GM12878 (cell line): ENCODE measurements around the gene MIER1.

Experiments used
- CBX5 ChIP-seq: sonication (generic); IDR thresholded peaks from 2 replicates; pipeline ENCODE4 v1.6.1; 2016; ENCODE audit warnings: low read depth, moderate library complexity, mild to moderate bottlenecking, inconsistent platforms
- CHD1 ChIP-seq: IDR thresholded peaks from 2 replicates; pipeline ENCODE4 v1.6.1; 2012; ENCODE audit warnings: low read depth, low read length, improper control_type of control experiment
- CREM ChIP-seq: IDR thresholded peaks from 2 replicates; pipeline ENCODE4 v1.6.1; 2014; ENCODE audit warnings: antibody characterized with exemption, low read depth
- CTCF ChIP-seq, 3 experiments: IDR thresholded peaks in 2 of 3; conservative IDR thresholded peaks in 1 of 3; 2 replicates each; pipeline ENCODE4 v1.5.1; 2011; ENCODE audit warnings: low read depth in 3 of 3, low read length in 3 of 3, mild to moderate bottlenecking in 3 of 3, control low read depth in 2 of 3, moderate library complexity in 2 of 3, inconsistent platforms in 1 of 3, mixed read lengths in 1 of 3; ENCODE audit not compliant: control insufficient read depth in 2 of 3, insufficient read depth in 1 of 3; ENCODE audit errors: extremely low read depth in 1 of 3
- ELK1 ChIP-seq: IDR thresholded peaks from 2 replicates; pipeline ENCODE4 v1.6.1; 2012; ENCODE audit warnings: low read depth, low read length, improper control_type of control experiment
- EZH2 ChIP-seq: IDR thresholded peaks from 2 replicates; pipeline ENCODE4 v1.6.1; 2012; ENCODE audit warnings: low read depth, mild to moderate bottlenecking, control low read depth, inconsistent platforms, low read length, borderline replicate concordance; ENCODE audit not compliant: control insufficient read depth
- HDGF ChIP-seq: fragments of 450-650 bp; IDR thresholded peaks from 2 replicates; pipeline ENCODE4 v1.6.1; 2016; ENCODE audit warnings: antibody characterized with exemption
- KDM1A ChIP-seq: fragments of 200-600 bp; sonication (generic); IDR thresholded peaks from 2 replicates; pipeline ENCODE4 v1.6.1; 2016; ENCODE audit warnings: borderline replicate concordance
- NBN ChIP-seq: fragments of 450-650 bp; IDR thresholded peaks from 2 replicates; pipeline ENCODE4 v1.6.1; 2016
- NFIC ChIP-seq: IDR thresholded peaks from 2 replicates; pipeline ENCODE4 v1.6.1; 2012; ENCODE audit warnings: low read depth, mild to moderate bottlenecking, inconsistent platforms, low read length, moderate library complexity
- SRF ChIP-seq, 2 experiments: IDR thresholded peaks; 2 replicates each; pipeline ENCODE4 v1.6.1; 2011; ENCODE audit warnings: low read depth in 2 of 2, low read length in 2 of 2, mild to moderate bottlenecking in 1 of 2, moderate library complexity in 1 of 2
- TAF1 ChIP-seq: IDR thresholded peaks from 2 replicates; pipeline ENCODE4 v1.6.1; 2011; ENCODE audit warnings: mild to moderate bottlenecking, low read depth, low read length, borderline replicate concordance
- ZNF384 ChIP-seq: IDR thresholded peaks from 2 replicates; pipeline ENCODE4 v1.6.1; 2012; ENCODE audit warnings: low read depth, mild to moderate bottlenecking, low read length, improper control_type of control experiment, borderline replicate concordance

GRCh38 chr1:67005068-67005467 lies 80.3 kb downstream of the MIER1 start:
- TF ChIP-seq SRF (IDR thresholded peaks at IDR 0.05; ENCODE audit: low read depth in 2 of 2, low read length in 2 of 2): no peak
- no peak for TF ChIP-seq CTCF (IDR thresholded peaks at IDR 0.05 in 2 of 3, conservative IDR thresholded peaks at IDR 0.05 in 1 of 3; ENCODE audit: control insufficient read depth in 2 of 3, extremely low read depth in 1 of 3, insufficient read depth in 1 of 3, low read depth in 3 of 3, low read length in 3 of 3)
- TF ChIP-seq NBN: no peak
- no peak for TF ChIP-seq TAF1
- TF ChIP-seq ELK1: no peak
- no peak for TF ChIP-seq EZH2
- TF ChIP-seq HDGF: no peak
- no peak for TF ChIP-seq CHD1
- no peak for TF ChIP-seq ZNF384
- no peak for TF ChIP-seq KDM1A
- TF ChIP-seq CBX5: no peak
- TF ChIP-seq NFIC: no peak
- TF ChIP-seq CREM: no peak
